COR-L47 (cell line): ENCODE results near the gene LNPEP.

Experiments
- DNase-seq: peaks from one replicate; lab custom pipeline; 2025; lab: John Stamatoyannopoulos, UW

The LNPEP gene

DNA sequence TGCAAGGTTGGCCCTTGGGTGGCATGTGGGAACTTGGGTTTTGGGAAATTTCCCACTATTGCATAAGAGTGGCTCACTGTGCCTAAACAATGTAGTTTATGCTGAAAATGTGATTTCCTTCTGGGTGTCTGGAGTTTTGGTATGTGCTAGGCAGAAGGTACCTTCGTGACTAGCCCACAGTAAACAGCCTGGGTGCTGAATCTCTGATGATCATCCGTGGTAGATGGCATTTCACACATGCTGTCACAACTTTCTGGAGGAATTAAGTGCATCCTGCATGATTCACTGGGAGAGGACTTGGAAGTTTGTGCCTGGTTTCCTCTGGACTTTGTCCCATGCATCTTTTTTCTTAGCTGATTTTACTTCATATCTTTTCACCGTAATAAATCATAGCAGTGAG lies 64.5 kb downstream of the LNPEP start:
- DNase-seq: no peak

DNA sequence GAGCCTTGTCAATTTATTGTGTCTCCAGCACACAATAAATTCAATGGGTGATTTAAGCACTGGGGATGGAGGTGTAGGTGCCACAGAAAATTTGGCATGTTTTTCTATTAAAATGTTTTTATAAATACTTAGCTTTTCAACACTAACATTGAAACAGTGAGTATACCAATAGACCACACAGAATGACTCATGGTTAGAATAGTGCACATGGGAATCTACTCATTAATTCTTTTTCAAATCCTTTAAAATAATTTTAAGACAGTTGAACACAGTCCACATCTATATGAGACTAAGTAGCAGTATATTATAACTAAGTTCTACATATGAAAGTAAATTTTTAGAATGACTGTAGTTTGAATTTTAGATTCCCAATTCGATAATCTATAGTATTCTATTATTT lies 67.1 kb downstream of the LNPEP start:
- DNase-seq: no peak

DNA sequence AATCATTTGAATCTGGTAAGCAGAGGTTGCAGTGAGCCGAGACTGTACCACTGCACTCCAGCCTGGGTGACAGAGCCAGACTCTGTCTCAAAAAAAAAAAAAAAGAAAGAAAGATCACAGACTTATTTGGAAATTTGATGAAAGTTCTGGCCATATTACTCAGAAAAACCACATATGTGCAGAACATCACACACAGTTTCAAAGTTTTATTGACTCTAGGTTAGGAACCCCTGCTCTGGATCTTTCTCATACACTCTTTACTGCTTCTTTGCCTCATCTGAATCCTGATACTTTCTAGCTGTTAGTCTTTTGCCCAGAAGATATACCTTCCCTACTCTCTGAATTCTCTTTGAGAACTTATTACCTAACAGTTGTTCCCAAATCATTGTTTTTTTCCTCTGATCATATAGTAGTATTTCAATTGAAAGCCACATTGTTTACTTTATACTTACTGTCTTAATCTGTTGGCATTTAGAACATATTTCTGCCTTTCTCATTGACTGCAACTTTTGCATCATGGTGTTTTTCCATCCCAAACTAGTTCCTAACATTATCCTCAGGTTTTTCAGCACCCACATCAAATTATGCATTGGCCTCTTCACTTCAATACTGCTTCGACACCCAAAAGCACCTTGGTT lies 68.7 kb downstream of the LNPEP start:
- DNase-seq: no peak

DNA sequence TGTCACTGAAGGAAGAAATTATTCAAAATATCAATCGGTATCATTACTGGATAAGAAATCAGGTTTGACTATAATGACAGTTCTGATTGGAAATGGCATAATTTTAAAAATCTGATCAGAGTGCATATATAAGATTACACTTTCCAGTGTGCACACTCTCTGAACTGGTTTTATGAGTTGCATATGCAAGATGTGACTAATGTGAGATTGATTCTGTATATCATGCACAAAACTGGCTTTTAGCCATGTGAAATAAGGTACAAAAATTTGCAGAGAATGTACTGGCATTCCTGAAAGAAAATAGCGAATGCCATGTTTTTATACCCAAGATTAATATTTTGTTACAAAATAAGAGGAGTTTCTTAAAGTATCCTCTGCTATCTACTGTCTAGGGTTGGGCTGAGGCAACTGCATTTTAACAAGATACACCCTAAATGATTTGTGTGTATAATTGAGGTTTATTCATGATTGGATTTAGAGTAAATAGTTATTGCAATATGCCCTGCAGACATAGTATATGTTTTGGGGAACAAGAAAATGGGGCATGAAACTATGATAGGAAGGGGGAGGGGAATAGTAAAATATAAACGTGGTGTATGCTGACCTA lies 70.7 kb downstream of the LNPEP start:
- no peak for DNase-seq

- no peak for DNase-seq
Observed at GRCh38 chr5:97009212-97009898, 73.5 kb downstream of the LNPEP start.

- DNase-seq: no peak
Observed at GRCh38 chr5:97009921-97010320, 74.0 kb downstream of the LNPEP start.

DNA sequence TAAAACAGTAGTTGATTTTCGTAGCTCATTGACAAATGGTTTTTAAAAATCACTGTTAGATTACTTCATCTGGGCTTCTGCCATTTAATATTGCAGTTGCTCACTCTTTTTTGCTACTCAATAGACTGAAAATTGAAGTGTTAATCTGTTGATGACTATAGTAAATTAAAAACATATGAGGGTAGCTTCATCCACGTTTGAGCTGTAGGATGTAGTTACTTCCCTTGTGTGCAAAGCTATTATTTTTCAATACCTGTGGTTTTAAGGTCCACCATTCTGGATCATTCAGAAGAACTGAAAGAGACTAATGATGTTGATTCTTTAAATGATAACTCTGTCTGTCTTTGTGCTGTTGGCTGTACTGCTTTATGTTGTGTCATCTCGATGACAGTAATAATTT lies 74.7 kb downstream of the LNPEP start:
- DNase-seq: no peak

GRCh38 chr5:97011567-97011966 lies 75.7 kb downstream of the LNPEP start:
- DNase-seq: no peak

- no peak for DNase-seq
Observed at GRCh38 chr5:97019435-97020117, 83.7 kb downstream of the LNPEP start.

DNA sequence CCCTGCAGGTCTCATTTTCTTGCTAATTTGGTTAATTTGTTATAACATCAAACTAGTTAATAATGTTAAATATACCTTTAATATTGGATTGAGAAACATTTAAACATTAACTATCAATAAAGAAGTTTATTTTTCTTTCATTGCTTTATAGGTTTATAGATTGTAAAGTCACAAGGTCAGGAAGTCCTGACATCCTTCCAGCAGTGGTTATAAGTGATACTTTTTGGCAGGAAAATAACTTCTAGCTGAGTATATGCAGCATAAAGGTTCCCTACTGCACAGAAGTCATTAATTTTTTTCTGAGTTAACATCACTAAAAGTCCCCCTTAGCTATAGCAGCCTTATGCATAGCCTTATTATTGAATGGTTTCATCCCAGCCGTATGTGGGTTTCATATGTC lies 85.5 kb downstream of the LNPEP start:
- no peak for DNase-seq

GRCh38 chr5:97022898-97023297 lies 87.0 kb downstream of the LNPEP start:
- DNase-seq: no peak

DNA sequence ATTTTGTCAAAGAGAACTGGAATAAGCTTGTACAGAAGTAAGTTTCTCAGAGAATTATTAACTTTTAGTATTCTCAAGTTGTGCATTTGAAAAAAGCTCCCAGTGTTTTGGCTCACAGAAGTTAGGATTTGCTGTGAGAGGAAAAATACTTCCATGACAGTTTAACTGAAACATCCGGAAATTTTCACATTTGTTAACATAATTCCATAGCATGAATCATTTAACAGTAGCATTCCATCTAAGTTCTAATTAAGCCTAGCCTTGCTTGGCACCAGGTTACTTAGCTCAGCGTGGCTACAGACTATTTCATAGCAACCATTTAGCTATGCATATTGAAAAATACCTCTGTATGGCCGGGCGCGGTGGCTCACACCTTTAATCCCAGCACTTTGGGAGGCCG lies 90.8 kb downstream of the LNPEP start:
- DNase-seq: no peak

GRCh38 chr5:97037819-97038218 lies 101.9 kb downstream of the LNPEP start:
- DNase-seq: no peak

- DNase-seq: no peak
Observed at GRCh38 chr5:97041239-97041638, 105.4 kb downstream of the LNPEP start.

DNA sequence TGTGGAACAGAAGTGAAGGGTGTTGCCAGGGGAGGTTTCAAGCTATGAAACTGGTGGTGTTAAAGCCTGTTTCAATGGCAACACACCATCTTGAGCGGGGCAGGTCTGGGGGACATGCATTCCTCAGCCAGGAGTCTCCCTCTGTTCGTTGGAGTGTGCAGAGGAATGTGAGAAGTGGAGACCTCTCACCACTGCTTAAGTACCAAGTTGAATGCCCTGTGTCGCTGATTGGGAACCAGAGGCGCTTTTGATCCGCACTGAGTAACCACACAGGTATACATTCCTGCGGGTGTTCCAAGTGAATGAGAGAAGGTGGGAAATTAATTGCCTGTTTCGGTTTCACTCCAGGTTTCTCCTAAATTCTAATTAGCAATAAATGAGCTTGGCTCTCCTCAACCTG lies 107.1 kb downstream of the LNPEP start:
- no peak for DNase-seq

GRCh38 chr5:97043511-97043910 lies 107.6 kb downstream of the LNPEP start:
- no peak for DNase-seq

- DNase-seq: no peak
Observed at GRCh38 chr5:97044052-97044451, 108.2 kb downstream of the LNPEP start.

- DNase-seq: no peak
Observed at GRCh38 chr5:97046270-97046982, 110.5 kb downstream of the LNPEP start.

DNA sequence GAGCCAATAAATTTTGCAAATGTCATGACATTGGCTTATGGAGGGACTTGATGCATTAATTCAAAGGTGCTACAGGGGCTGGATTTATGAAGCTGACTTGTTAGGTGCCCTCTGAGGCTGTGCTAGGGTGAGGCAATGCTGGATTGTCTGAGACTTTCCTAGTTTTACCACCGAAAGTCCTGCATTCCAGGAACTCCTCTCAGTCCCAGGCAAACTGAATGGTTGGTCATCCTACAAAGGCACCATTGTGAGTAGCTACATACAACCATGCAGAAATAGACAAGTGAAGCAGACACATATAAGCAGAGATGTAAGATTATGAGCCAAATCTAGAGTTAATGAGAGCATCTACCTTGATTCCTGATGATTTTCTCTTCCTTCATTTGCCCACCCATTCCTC lies 111.2 kb downstream of the LNPEP start:
- DNase-seq: no peak

DNA sequence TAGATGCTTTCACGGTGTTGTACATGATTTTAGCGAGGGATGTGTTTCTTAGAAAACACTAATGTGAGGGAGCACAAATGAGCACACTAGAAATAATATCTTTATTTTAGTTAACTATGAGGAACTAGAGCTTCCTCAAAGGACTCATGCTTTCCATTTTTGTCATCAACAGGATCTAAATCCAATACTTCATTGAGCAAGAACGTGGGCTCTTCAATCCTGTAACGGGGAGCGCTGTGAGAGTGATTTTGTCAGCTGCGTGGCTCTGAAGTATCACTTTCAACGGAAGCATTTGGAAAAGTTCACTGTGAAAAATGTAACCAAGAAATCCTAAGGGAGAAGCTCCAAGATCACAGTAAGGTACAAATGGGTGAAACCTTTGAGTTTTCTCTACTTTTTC lies 113.3 kb downstream of the LNPEP start:
- DNase-seq: no peak

DNA sequence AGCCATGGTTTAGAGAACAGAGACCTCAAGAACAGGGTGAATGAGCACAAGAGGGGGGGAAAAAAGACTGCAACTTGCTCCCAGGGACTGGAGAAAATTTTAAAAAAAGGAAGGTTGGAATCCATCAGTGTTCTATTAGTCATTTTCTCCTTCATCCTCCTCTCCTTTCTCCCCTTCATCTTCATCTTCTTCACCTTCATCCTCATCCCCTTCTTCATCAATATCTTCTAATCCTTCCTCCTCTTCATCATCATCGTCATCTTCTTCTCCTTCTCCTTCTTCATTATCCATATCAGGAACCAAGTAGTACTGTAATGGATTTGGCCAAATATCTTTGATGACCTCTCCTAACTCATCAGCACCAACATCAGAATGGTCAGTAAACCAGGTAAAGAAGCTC lies 120.4 kb downstream of the LNPEP start:
- DNase-seq: no peak

- no peak for DNase-seq
Observed at GRCh38 chr5:97062046-97062445, 126.2 kb downstream of the LNPEP start.
